Activated CD8-positive, alpha-beta memory T cell treated with anti-CD3 and anti-CD28 coated beads, Interleukin-2, amount 50 U/mL, for 1 hour (primary cell): ENCODE measurements around the gene TRIM43B.
"Not testable (repeated sequence)": the region's sequence is repeated elsewhere in the genome, so short reads cannot be mapped to it uniquely, and the experiment has no call there.

Experiments used
- DNase-seq: peaks from one replicate; pipeline ENCODE4 v3.0.0-alpha.2; 2020; ENCODE audit errors: extremely low read depth

TRIM43B gene

GRCh38 chr2:95433973-95434372, 50.6 kb downstream of the TRIM43B start:
- not testable (repeated sequence) for DNase-seq

DNA sequence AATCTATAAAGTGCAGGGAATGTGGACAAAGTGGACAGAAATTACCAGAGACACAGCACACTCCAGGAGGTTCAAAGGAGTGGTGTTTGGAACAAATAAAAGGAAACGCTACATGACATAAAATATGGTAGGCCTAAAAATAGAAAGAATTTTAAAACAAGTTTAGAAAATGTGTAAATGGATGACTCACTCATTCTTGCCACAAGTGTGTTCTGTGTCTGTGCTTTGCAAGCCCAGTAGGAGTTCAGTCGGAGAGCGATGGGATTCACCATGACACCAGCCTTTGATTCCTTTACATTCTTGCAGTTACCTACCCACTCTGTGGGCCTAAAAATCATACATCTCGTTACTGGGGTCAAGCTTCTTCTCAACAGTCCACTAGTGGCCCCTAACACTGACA, 51.2 kb downstream of the TRIM43B start:
- DNase-seq: not testable (repeated sequence)

- DNase-seq: not testable (repeated sequence)
Observed at GRCh38 chr2:95429748-95430467, 54.6 kb downstream of the TRIM43B start.

- DNase-seq: not testable (repeated sequence)
Observed at GRCh38 chr2:95427196-95427867, 57.2 kb downstream of the TRIM43B start.
